PFSK-1 (cell line): ENCODE results near the gene NPL.

Experiments
- FOXP2 ChIP-seq: optimal IDR thresholded peaks from 2 replicates; pipeline ENCODE3; 2011; ENCODE audit warnings: borderline replicate concordance, control low read depth, inconsistent platforms; ENCODE audit not compliant: insufficient read depth; ENCODE audit errors: extremely low read length, extremely low read depth
- POLR2AphosphoS5 ChIP-seq: IDR thresholded peaks from 2 replicates; pipeline ENCODE4 v1.6.1; 2012; ENCODE audit warnings: low read depth, mild to moderate bottlenecking, control low read depth, low read length, moderate library complexity
- SIN3A ChIP-seq: IDR thresholded peaks from 2 replicates; pipeline ENCODE4 v1.6.1; 2012; ENCODE audit warnings: mild to moderate bottlenecking, low read length, moderate library complexity, borderline replicate concordance; ENCODE audit not compliant: insufficient read depth
- TAF1 ChIP-seq: IDR thresholded peaks from 2 replicates; pipeline ENCODE4 v1.6.1; 2012; ENCODE audit warnings: low read length, control low read depth, borderline replicate concordance; ENCODE audit not compliant: insufficient read depth
- TF ChIP-seq, protein P1 (sequence below), 2 experiments: IDR thresholded peaks; 2 replicates each; pipeline versions ENCODE4 v1.6.1 to v1.8.0; 2011 to 2012; ENCODE audit warnings: low read depth in 2 of 2, low read length in 2 of 2, control low read depth in 1 of 2, inconsistent platforms in 1 of 2, mild to moderate bottlenecking in 1 of 2, moderate library complexity in 1 of 2; ENCODE audit not compliant: insufficient read depth in 1 of 2

The NPL gene

DNA sequence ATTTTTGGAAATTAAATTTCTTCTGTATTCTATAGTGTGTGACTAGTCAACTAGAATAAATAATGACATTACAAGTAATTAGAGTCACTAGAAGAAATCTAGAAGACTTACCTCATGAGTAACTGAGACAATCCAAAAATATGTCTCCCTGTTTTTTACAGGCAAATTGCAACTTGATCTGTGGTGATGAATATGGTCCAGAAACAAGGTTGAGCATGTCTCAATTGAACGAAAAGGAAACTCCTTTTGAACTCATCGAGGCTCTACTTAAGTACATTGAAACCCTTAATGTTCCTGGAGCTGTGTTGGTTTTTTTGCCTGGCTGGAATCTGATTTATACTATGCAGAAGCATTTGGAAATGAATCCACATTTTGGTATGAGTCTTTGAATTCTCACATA is 86.3 kb downstream of the NPL start:
- TF ChIP-seq FOXP2 (no peak), POLR2AphosphoS5 (no peak), TAF1 (no peak), SIN3A (no peak)
- TF ChIP-seq, protein P1, sequence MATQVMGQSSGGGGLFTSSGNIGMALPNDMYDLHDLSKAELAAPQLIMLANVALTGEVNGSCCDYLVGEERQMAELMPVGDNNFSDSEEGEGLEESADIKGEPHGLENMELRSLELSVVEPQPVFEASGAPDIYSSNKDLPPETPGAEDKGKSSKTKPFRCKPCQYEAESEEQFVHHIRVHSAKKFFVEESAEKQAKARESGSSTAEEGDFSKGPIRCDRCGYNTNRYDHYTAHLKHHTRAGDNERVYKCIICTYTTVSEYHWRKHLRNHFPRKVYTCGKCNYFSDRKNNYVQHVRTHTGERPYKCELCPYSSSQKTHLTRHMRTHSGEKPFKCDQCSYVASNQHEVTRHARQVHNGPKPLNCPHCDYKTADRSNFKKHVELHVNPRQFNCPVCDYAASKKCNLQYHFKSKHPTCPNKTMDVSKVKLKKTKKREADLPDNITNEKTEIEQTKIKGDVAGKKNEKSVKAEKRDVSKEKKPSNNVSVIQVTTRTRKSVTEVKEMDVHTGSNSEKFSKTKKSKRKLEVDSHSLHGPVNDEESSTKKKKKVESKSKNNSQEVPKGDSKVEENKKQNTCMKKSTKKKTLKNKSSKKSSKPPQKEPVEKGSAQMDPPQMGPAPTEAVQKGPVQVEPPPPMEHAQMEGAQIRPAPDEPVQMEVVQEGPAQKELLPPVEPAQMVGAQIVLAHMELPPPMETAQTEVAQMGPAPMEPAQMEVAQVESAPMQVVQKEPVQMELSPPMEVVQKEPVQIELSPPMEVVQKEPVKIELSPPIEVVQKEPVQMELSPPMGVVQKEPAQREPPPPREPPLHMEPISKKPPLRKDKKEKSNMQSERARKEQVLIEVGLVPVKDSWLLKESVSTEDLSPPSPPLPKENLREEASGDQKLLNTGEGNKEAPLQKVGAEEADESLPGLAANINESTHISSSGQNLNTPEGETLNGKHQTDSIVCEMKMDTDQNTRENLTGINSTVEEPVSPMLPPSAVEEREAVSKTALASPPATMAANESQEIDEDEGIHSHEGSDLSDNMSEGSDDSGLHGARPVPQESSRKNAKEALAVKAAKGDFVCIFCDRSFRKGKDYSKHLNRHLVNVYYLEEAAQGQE (IDR thresholded peaks at IDR 0.05; ENCODE audit: insufficient read depth in 1 of 2, low read depth in 2 of 2, low read length in 2 of 2), result no peak

DNA sequence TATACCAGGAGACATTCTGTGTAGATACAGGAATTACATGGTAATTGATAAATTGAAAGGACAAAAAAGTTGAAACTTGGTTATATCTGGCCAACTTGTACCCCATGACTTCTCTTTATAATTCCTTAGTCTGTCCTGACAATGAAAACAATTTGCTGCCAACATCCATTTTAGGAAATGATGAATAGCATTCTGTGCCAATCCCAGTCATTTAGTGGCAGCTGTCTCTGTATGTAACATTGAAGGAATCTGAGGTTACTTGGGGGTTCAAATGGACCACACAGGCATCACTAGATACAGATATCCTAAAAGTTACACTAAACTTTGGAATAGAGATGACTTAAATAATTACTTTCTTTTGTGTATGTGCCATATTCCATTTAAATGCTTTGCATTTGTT is 87.8 kb downstream of the NPL start:
- TF ChIP-seq TAF1 (no peak), POLR2AphosphoS5 (no peak), SIN3A (no peak), FOXP2 (no peak)
- TF ChIP-seq, protein P1 (IDR thresholded peaks at IDR 0.05; ENCODE audit: insufficient read depth in 1 of 2, low read depth in 2 of 2, low read length in 2 of 2), result no peak

DNA sequence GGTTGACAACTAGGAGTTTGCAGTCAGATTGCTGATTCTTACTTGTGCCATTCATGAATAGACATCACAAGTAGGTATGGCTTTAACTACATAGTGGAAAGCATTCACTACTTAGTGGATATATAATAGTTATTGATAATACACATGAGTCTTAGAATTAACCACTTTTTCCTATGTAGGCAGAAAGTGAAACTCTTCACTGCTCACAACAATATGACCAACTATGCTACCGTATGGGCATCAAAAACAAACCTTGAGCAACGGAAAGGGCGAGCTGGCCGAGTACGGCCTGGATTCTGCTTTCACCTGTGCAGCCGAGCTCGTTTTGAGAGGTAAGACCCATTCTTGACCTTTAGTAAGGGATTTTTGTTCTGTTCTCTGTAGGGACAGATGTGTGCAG is 88.3 kb downstream of the NPL start:
- TF ChIP-seq, protein P1 (IDR thresholded peaks at IDR 0.05; ENCODE audit: insufficient read depth in 1 of 2, low read depth in 2 of 2, low read length in 2 of 2), result no peak
- no peak for TF ChIP-seq TAF1
- no peak for TF ChIP-seq SIN3A
- TF ChIP-seq FOXP2, result no peak
- no peak; the same call in 1 of the 2 replicates for TF ChIP-seq POLR2AphosphoS5
